Kidney epithelial cell (primary cell): ENCODE measurements around the gene CSGALNACT2. TPM values are rescaled to one million over a fixed set of nuclear protein-coding genes. Genes with fewer than 3 reads are reported as not detected.

Source experiments
- DNase-seq: peaks from one replicate; pipeline ENCODE4 v3.0.0-alpha.2; 2010; ENCODE audit warnings: low read depth
- H3K27me3 ChIP-seq: 2 replicates; pipeline ENCODE4 v1.6.0; 2011; ENCODE audit warnings: low read length; ENCODE audit not compliant: control insufficient read depth, insufficient read depth
- H3K36me3 ChIP-seq: 2 replicates; pipeline ENCODE4 v1.5.1; 2011; ENCODE audit warnings: low read length; ENCODE audit not compliant: control insufficient read depth, insufficient read depth
- H3K4me3 ChIP-seq: 2 replicates; pipeline ENCODE4 v1.5.1; 2011; ENCODE audit warnings: low read depth, mild to moderate bottlenecking, control low read depth, low read length
- CTCF ChIP-seq: IDR thresholded peaks from 2 replicates; pipeline ENCODE4 v1.5.1; 2011; ENCODE audit warnings: mild to moderate bottlenecking, moderate library complexity, low read length, control low read depth, inconsistent platforms; ENCODE audit not compliant: insufficient read depth, poor library complexity, severe bottlenecking
- total RNA-seq: library from RNA; depleted of rRNA; stranded (reverse); fragments of >200 nt; gene quantifications from 2 replicates; pipeline ENCODE4 v1.2.3, GENCODE V29; 2015

Gene CSGALNACT2
- total RNA-seq, 1 donor from 2014 or later: 17.3 TPM

- Histone ChIP-seq H3K36me3 (no peaks in the 10 kb centered on the region), H3K4me3 (no peak overlapping the region), H3K27me3 (peaks cover 2% of the 10 kb centered on the region)
- peak; percentile 31 for DNase-seq
- no peak for TF ChIP-seq CTCF
Measured at GRCh38 chr10:43211030-43211429, 72.8 kb downstream of the CSGALNACT2 start.

GRCh38 chr10:43211431-43212042, 73.3 kb downstream of the CSGALNACT2 start:
- H3K27me3 ChIP-seq: peaks cover 2% of the 10 kb centered on the region
- DNase-seq: no peak
- H3K36me3 ChIP-seq: no peaks in the 10 kb centered on the region
- H3K4me3 ChIP-seq: no peak overlapping the region
- TF ChIP-seq CTCF: no peak

- DNase-seq: no peak
- no peak for TF ChIP-seq CTCF
- peaks cover 2% of the 10 kb centered on the region for H3K27me3 ChIP-seq
- no peaks in the 10 kb centered on the region for H3K36me3 ChIP-seq
- H3K4me3 ChIP-seq: no peak overlapping the region
Measured at GRCh38 chr10:43212043-43212721, 73.9 kb downstream of the CSGALNACT2 start.

GRCh38 chr10:43214071-43214955, 76.1 kb downstream of the CSGALNACT2 start:
- peaks cover 6% of the 10 kb centered on the region for H3K27me3 ChIP-seq
- no peak for TF ChIP-seq CTCF

GRCh38 chr10:43214956-43215561, 76.8 kb downstream of the CSGALNACT2 start:
- Histone ChIP-seq H3K36me3 (no peaks in the 10 kb centered on the region), H3K27me3 (peaks cover 6% of the 10 kb centered on the region), H3K4me3 (no peak overlapping the region)
- TF ChIP-seq CTCF: no peak
- no peak for DNase-seq

More at GRCh38 chr10:43214071-43214955, 76.1 kb downstream of the CSGALNACT2 start:
- no peaks in the 10 kb centered on the region for H3K36me3 ChIP-seq
- no peak overlapping the region for H3K4me3 ChIP-seq
- no peak for DNase-seq
